A673 (cell line): ENCODE results near the gene MRPL52. TPM values are rescaled to one million over a fixed set of nuclear protein-coding genes. Genes with fewer than 3 reads are reported as not detected.
"Not testable (repeated sequence)": the region's sequence is repeated elsewhere in the genome, so short reads cannot be mapped to it uniquely, and the experiment has no call there.

Experiments
- BruUV-seq: library from RNA; stranded (reverse); fragments of 400-500 nt; replicated peaks from 2 replicates; lab custom pipeline; 2021; lab: Mats Ljungman, UMichigan
- CTCF ChIA-PET: fragments of 300-600 bp; sonication (Branson Sonifier 250); formaldehyde crosslinking; loops from one replicate; lab custom pipeline; 2022; ENCODE audit warnings: antibody characterized with exemption; lab: Charles Lee
- POLR2A ChIA-PET: fragments of 300-600 bp; sonication (Branson Sonifier 250); formaldehyde crosslinking; loops from one replicate; lab custom pipeline; 2022; ENCODE audit warnings: antibody characterized with exemption; ENCODE audit not compliant: low non-redundant PET; lab: Charles Lee
- DNase-seq: peaks from one replicate; pipeline ENCODE4 v3.0.0-alpha.2; 2015; ENCODE audit warnings: low spot score
- H3K27ac ChIP-seq: fragments of 200-600 bp; sonication (generic); 2 replicates; pipeline ENCODE4 v1.5.1; 2016; ENCODE audit warnings: mixed run types, low read depth, mild to moderate bottlenecking, mixed read lengths, antibody characterized with exemption, low read length; ENCODE audit not compliant: poor library complexity, severe bottlenecking
- H3K27me3 ChIP-seq: fragments of 200-600 bp; sonication (generic); replicated peaks from 2 replicates; pipeline ENCODE4 v1.6.1; 2017; ENCODE audit warnings: mixed run types, low read depth, mild to moderate bottlenecking, mixed read lengths, antibody characterized with exemption, low read length; ENCODE audit not compliant: insufficient read depth, poor library complexity
- H3K36me3 ChIP-seq: fragments of 200-600 bp; sonication (generic); 2 replicates; pipeline ENCODE4 v1.6.1; 2016; ENCODE audit warnings: mixed run types, mild to moderate bottlenecking, mixed read lengths, antibody characterized with exemption, low read length; ENCODE audit not compliant: insufficient read depth, poor library complexity, severe bottlenecking
- H3K4me1 ChIP-seq: fragments of 200-600 bp; sonication (generic); 2 replicates; pipeline ENCODE4 v1.6.1; 2017; ENCODE audit warnings: mixed run types, mild to moderate bottlenecking, mixed read lengths, antibody characterized with exemption, low read length; ENCODE audit not compliant: insufficient read depth, poor library complexity, severe bottlenecking
- H3K4me3 ChIP-seq: fragments of 200-600 bp; sonication (generic); 2 replicates; pipeline ENCODE4 v1.5.1; 2016; ENCODE audit warnings: low read depth, mixed run types, mild to moderate bottlenecking, mixed read lengths, low read length; ENCODE audit not compliant: poor library complexity, severe bottlenecking
- H3K9me3 ChIP-seq: fragments of 200-600 bp; sonication (generic); 2 replicates; pipeline ENCODE4 v1.6.1; 2016; ENCODE audit warnings: mixed run types, low read depth, mild to moderate bottlenecking, mixed read lengths, antibody characterized with exemption, low read length; ENCODE audit not compliant: poor library complexity, severe bottlenecking
- CTCF ChIP-seq: fragments of 300-800, 200-600 bp; sonication (generic); conservative IDR thresholded peaks from 2 replicates; pipeline ENCODE4 v1.5.1; 2017; ENCODE audit warnings: low read depth, mild to moderate bottlenecking, antibody characterized with exemption, low read length, moderate library complexity, mixed read lengths
- EZH2 ChIP-seq: fragments of 200-600 bp; sonication (generic); IDR thresholded peaks from 2 replicates; pipeline ENCODE4 v1.6.1; 2017; ENCODE audit warnings: borderline replicate concordance, low read depth, mild to moderate bottlenecking, mixed read lengths, antibody characterized with exemption, low read length; ENCODE audit not compliant: poor library complexity, severe bottlenecking
- intact Hi-C: fragments of 100-400 bp; cut with micrococcal nuclease; formaldehyde crosslinking; loops from one replicate; pipeline ENCODE4 v1.10.0; 2022; ENCODE audit not compliant: unreplicated experiment
- total RNA-seq: library from RNA; stranded (reverse); gene quantifications from 2 replicates; pipeline ENCODE4 v1.2.3, GENCODE V29; 2021

MRPL52 gene
- total RNA-seq, 1 experiment from 2014 or later = 187 TPM

- peak overlapping the region; percentile 8 for H3K27ac ChIP-seq
- peaks cover 25% of the 10 kb centered on the region for H3K4me1 ChIP-seq
- H3K9me3 ChIP-seq = no peaks in the 10 kb centered on the region
- no peaks in the 10 kb centered on the region for H3K36me3 ChIP-seq
- intact Hi-C loops = loop anchor here (5.0 kb wide), 2 partner anchors 80 to 160 kb away; partner anchors contain the start of gene AJUBA
- ChIA-PET POLR2A (no interaction called here), CTCF (interaction anchor here (0.6 to 1.9 kb wide), 8 partner anchors 15 to 251 kb away, joined by 3 to 38 read pairs (median 8); partner anchors contain the start of genes AJUBA and MMP14)
- TF ChIP-seq EZH2 (no peak), CTCF (no peak)
- BruUV-seq = no TSS peak
- H3K27me3 ChIP-seq = no peaks in the 10 kb centered on the region
- no peak for DNase-seq
- H3K4me3 ChIP-seq = no peak overlapping the region
Observed at GRCh38 chr14:22822016-22822570, 7.6 kb upstream of the MRPL52 start.

GRCh38 chr14:22822571-22823098, 7.1 kb upstream of the MRPL52 start:
- intact Hi-C loops = loop anchor here (1.0 to 5.0 kb wide), 3 partner anchors 31 to 160 kb away; partner anchors contain the start of gene AJUBA
- Histone ChIP-seq H3K36me3 (no peaks in the 10 kb centered on the region), H3K4me1 (peaks cover 25% of the 10 kb centered on the region), H3K27me3 (no peaks in the 10 kb centered on the region), H3K27ac (peak overlapping the region; percentile 8), H3K9me3 (no peaks in the 10 kb centered on the region), H3K4me3 (peak overlapping the region; percentile 29)
- ChIA-PET POLR2A (interaction anchor here (0.6 to 1.0 kb wide), 2 partner anchors 61 to 252 kb away, joined by 3 to 4 read pairs; no protein-coding TSS in a partner anchor), CTCF (interaction anchor here (0.6 to 1.9 kb wide), 10 partner anchors 14 to 252 kb away, joined by 3 to 38 read pairs (median 6); partner anchors contain the start of genes AJUBA, MMP14 and PRMT5)
- DNase-seq = peak; percentile 93
- no TSS peak for BruUV-seq
- TF ChIP-seq CTCF (peak; percentile 93), EZH2 (no peak)

GRCh38 chr14:22824711-22825359, 4.9 kb upstream of the MRPL52 start:
- peaks cover 21% of the 10 kb centered on the region for H3K4me1 ChIP-seq
- H3K36me3 ChIP-seq = no peaks in the 10 kb centered on the region
- no peak for TF ChIP-seq EZH2
- TF ChIP-seq CTCF = no peak
- DNase-seq = no peak
- intact Hi-C loops = loop anchor here (5.0 kb wide), 2 partner anchors 77 to 157 kb away; partner anchors contain the start of gene AJUBA
- no peak overlapping the region for H3K4me3 ChIP-seq
- no peaks in the 10 kb centered on the region for H3K9me3 ChIP-seq
- CTCF ChIA-PET = no interaction called here
- POLR2A ChIA-PET = no interaction called here
- no peak overlapping the region for H3K27ac ChIP-seq
- no TSS peak for BruUV-seq
- H3K27me3 ChIP-seq = no peaks in the 10 kb centered on the region

GRCh38 chr14:22829076-22829660, 519 bp upstream of the MRPL52 start:
- H3K27me3 ChIP-seq, POLR2A ChIA-PET, intact Hi-C loops, DNase-seq, H3K9me3 ChIP-seq: not testable (repeated sequence)
- H3K27ac ChIP-seq = peak overlapping the region; percentile 85
- peak overlapping the region; percentile 91 for H3K4me3 ChIP-seq
- peaks cover 11% of the 10 kb centered on the region for H3K4me1 ChIP-seq
- CTCF ChIA-PET = interaction anchor here (0.6 to 1.9 kb wide), 2 partner anchors 10 to 24 kb away, joined by 4 to 5 read pairs; no protein-coding TSS in a partner anchor
- BruUV-seq = TSS peak; percentile 60
- H3K36me3 ChIP-seq = peaks cover 22% of the 10 kb centered on the region
